Activated CD8-positive, alpha-beta memory T cell treated with anti-CD3 and anti-CD28 coated beads, Interleukin-2, amount 50 U/mL, for 24 hours (primary cell): ENCODE results near the gene DNAJB1.
"Not testable (repeated sequence)": the region's sequence is repeated elsewhere in the genome, so short reads cannot be mapped to it uniquely, and the experiment has no call there.

ENCODE experiments used
- DNase-seq: peaks from one replicate; pipeline ENCODE4 v3.0.0-alpha.2; 2020; ENCODE audit errors: extremely low read depth

Gene DNAJB1

GRCh38 chr19:14517840-14518505 is at the start of gene DNAJB1:
Gene DNAJB1 (minus strand): TSS chr19:14518397. CDS start chr19:14518349, 48 bp downstream.
- no peak for DNase-seq

- no peak for DNase-seq
Observed at GRCh38 chr19:14567079-14567478, 48.9 kb upstream of the DNAJB1 start.

- DNase-seq: no peak
Observed at GRCh38 chr19:14566712-14567077, 48.5 kb upstream of the DNAJB1 start.

GRCh38 chr19:14565765-14566711 is 47.8 kb upstream of the DNAJB1 start:
- DNase-seq: no peak

GRCh38 chr19:14565298-14565679 is 47.1 kb upstream of the DNAJB1 start:
- DNase-seq: no peak

GRCh38 chr19:14564652-14565297 is 46.6 kb upstream of the DNAJB1 start:
- not testable (repeated sequence) for DNase-seq

GRCh38 chr19:14563989-14564651 is 45.9 kb upstream of the DNAJB1 start:
- DNase-seq: no peak

GRCh38 chr19:14563590-14563926 is 45.4 kb upstream of the DNAJB1 start:
- DNase-seq: no peak

GRCh38 chr19:14562660-14563589 is 44.7 kb upstream of the DNAJB1 start:
- DNase-seq: no peak

- no peak for DNase-seq
Observed at GRCh38 chr19:14561847-14562351, 43.7 kb upstream of the DNAJB1 start.

- no peak for DNase-seq
Observed at GRCh38 chr19:14561249-14561648, 43.1 kb upstream of the DNAJB1 start.

- DNase-seq: no peak
Observed at GRCh38 chr19:14560776-14561108, 42.5 kb upstream of the DNAJB1 start.

- DNase-seq: no peak
Observed at GRCh38 chr19:14559916-14560775, 41.9 kb upstream of the DNAJB1 start.

GRCh38 chr19:14558370-14559066 is 40.3 kb upstream of the DNAJB1 start:
- no peak for DNase-seq

- no peak for DNase-seq
Observed at GRCh38 chr19:14556662-14557188, 38.5 kb upstream of the DNAJB1 start.

GRCh38 chr19:14555918-14556661 is 37.9 kb upstream of the DNAJB1 start:
- no peak for DNase-seq

- no peak for DNase-seq
Observed at GRCh38 chr19:14554382-14554812, 36.2 kb upstream of the DNAJB1 start.

GRCh38 chr19:14553939-14554243 is 35.7 kb upstream of the DNAJB1 start:
- no peak for DNase-seq
